Measurements from ENCODE around the gene PRXL2B. TPM values are rescaled to one million over a fixed set of nuclear protein-coding genes. Genes with fewer than 3 reads are reported as not detected.

Gene PRXL2B
- total and polyA plus RNA-seq, 10 of the 15 experiments (the other 5 are each of a cell fraction or from before 2014, with no cell fraction given), result 0.44 to 5.6 (median 4.0) TPM

GRCh38 chr1:2558861-2559260 is 27.7 kb upstream of the PRXL2B start:
- in situ Hi-C loops (cut with MboI), result no loop called here
- FAIRE-seq, result no peak
- intact Hi-C loops (cut with micrococcal nuclease; ENCODE audit: unreplicated experiment), result loop anchor here (5.0 kb wide), 1 partner anchor 863 kb away; no protein-coding TSS in a partner anchor

More at GRCh38 chr1:2558861-2559260, 27.7 kb upstream of the PRXL2B start:
- Histone ChIP-seq H4K20me1 (ENCODE audit: control insufficient read depth, insufficient read depth) (no peaks in the 10 kb centered on the region), H3K9ac (ENCODE audit: control insufficient read depth, insufficient read depth, low read length) (no peak overlapping the region), H3K4me2 (ENCODE audit: control insufficient read depth, insufficient read depth) (no peak overlapping the region), H3K79me2 (ENCODE audit: control insufficient read depth, insufficient read depth, low read length) (peaks cover 38% of the 10 kb centered on the region), H3K27me3 (replicated peaks in 1 of 2; ENCODE audit: control insufficient read depth in 2 of 2, insufficient read depth in 2 of 2, low read length in 1 of 2) (no peaks in the 10 kb centered on the region), H3K9me3 (replicated peaks; ENCODE audit: control insufficient read depth, insufficient read depth, low read length) (no peaks in the 10 kb centered on the region), H2AFZ (ENCODE audit: control insufficient read depth, low read depth, low read length) (no peak overlapping the region), H3K27ac (ENCODE audit: control insufficient read depth, insufficient read depth) (no peak overlapping the region), H3K4me3 (no peak overlapping the region), H3K4me1 (ENCODE audit: control insufficient read depth, insufficient read depth, low read length) (peaks cover 24% of the 10 kb centered on the region), H3K36me3 (ENCODE audit: control insufficient read depth in 2 of 2, insufficient read depth in 2 of 2, low read length in 1 of 2) (peaks cover 0 to 2% of the 10 kb centered on the region in 2 experiments; a peak in 3 of 4 replicates)
- no TSS peak for BruUV-seq (replicated peaks)
- ChIA-PET SMC1A (ENCODE audit: uncharacterized antibody, unreplicated experiment) (interaction anchor here (0.9 to 4.7 kb wide), 2 partner anchors 15 to 25 kb away, joined by 3 to 39 read pairs; partner anchors contain the start of gene PRXL2B), RAD21 (ENCODE audit: unreplicated experiment) (no interaction called here), CTCF (interaction anchor here (5.1 kb wide), 1 partner anchor 25 kb away, joined by 54 read pairs; the partner anchor contains the start of gene PRXL2B), POLR2A (interaction anchor here (1.4 to 5.5 kb wide), 2 partner anchors 12 to 20 kb away, joined by 3 to 60 read pairs; no protein-coding TSS in a partner anchor)
- DNase-seq (ENCODE audit: low read depth, low spot score), result no peak
- WGBS (ENCODE audit: insufficient coverage, insufficient replicate concordance, low lambda C conversion rate, missing lambda C conversion rate), result 81% methylated on average over 6 of the region's 6 CpGs
- TF ChIP-seq MEF2A (IDR thresholded peaks at IDR 0.05; ENCODE audit: insufficient read depth, low read depth, low read length), result no peak
- TF ChIP-seq GABPA (IDR thresholded peaks at IDR 0.05; ENCODE audit: low read depth), result no peak
- no peak for TF ChIP-seq NRF1 (conservative IDR thresholded peaks at IDR 0.05; ENCODE audit: low read depth, low read length)
- TF ChIP-seq ZNF592 (IDR thresholded peaks at IDR 0.05), result no peak
- TF ChIP-seq SIX5 (IDR thresholded peaks at IDR 0.05; ENCODE audit: low read depth, low read length, severe bottlenecking), result no peak
- no peak for TF ChIP-seq RB1 (IDR thresholded peaks at IDR 0.05; ENCODE audit: borderline replicate concordance)
- TF ChIP-seq SRF (IDR thresholded peaks at IDR 0.05; ENCODE audit: low read depth in 2 of 2, low read length in 2 of 2), result no peak
- TF ChIP-seq IRF4 (IDR thresholded peaks at IDR 0.05; ENCODE audit: low read depth, low read length), result no peak
- TF ChIP-seq, protein P1, sequence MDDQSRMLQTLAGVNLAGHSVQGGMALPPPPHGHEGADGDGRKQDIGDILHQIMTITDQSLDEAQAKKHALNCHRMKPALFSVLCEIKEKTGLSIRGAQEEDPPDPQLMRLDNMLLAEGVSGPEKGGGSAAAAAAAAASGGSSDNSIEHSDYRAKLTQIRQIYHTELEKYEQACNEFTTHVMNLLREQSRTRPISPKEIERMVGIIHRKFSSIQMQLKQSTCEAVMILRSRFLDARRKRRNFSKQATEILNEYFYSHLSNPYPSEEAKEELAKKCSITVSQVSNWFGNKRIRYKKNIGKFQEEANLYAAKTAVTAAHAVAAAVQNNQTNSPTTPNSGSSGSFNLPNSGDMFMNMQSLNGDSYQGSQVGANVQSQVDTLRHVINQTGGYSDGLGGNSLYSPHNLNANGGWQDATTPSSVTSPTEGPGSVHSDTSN (IDR thresholded peaks at IDR 0.05; ENCODE audit: insufficient replicate concordance, low read depth, low read length), result no peak
- no peak for TF ChIP-seq SMARCA5 (IDR thresholded peaks at IDR 0.05)
- TF ChIP-seq, protein P2, sequence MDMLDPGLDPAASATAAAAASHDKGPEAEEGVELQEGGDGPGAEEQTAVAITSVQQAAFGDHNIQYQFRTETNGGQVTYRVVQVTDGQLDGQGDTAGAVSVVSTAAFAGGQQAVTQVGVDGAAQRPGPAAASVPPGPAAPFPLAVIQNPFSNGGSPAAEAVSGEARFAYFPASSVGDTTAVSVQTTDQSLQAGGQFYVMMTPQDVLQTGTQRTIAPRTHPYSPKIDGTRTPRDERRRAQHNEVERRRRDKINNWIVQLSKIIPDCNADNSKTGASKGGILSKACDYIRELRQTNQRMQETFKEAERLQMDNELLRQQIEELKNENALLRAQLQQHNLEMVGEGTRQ (IDR thresholded peaks at IDR 0.05; ENCODE audit: borderline replicate concordance, low read depth, low read length), result no peak
- no peak for TF ChIP-seq HDAC2 (IDR thresholded peaks at IDR 0.05)
- TF ChIP-seq POLR2A (IDR thresholded peaks at IDR 0.05; ENCODE audit: low read depth, low read length), result no peak
- no peak for ATAC-seq

All from GM12878 (cell line).